Measurements from ENCODE around the gene CHERP.
A peak's percentile ranks its signal among the peaks of the same experiment; 100 is the strongest.

CHERP gene

GRCh38 chr19:16541526-16542044 lies 652 bp downstream of the CHERP start:
- peak in 1 of 2 donors; percentile 17 for DNase-seq

- DNase-seq = no peak
Measured at GRCh38 chr19:16540948-16541347, 1.3 kb downstream of the CHERP start.

- DNase-seq = no peak
Measured at GRCh38 chr19:16537111-16537510, 5.1 kb downstream of the CHERP start.

GRCh38 chr19:16536130-16536529 lies 6.1 kb downstream of the CHERP start:
- DNase-seq = no peak

- no peak for DNase-seq
Measured at GRCh38 chr19:16535381-16535780, 6.9 kb downstream of the CHERP start.

GRCh38 chr19:16532440-16533234 lies 9.6 kb downstream of the CHERP start:
- DNase-seq = no peak

GRCh38 chr19:16531380-16531669 lies 10.9 kb downstream of the CHERP start:
- no peak for DNase-seq

GRCh38 chr19:16530540-16531379 lies 11.5 kb downstream of the CHERP start:
- no peak for DNase-seq

GRCh38 chr19:16529466-16530144 lies 12.6 kb downstream of the CHERP start:
- DNase-seq = no peak

GRCh38 chr19:16527971-16528521 lies 14.2 kb downstream of the CHERP start:
- peak; percentile 30 to 51 for DNase-seq

GRCh38 chr19:16527334-16527935 lies 14.8 kb downstream of the CHERP start:
- no peak for DNase-seq

GRCh38 chr19:16525751-16526481 lies 16.3 kb downstream of the CHERP start:
- no peak for DNase-seq

- no peak for DNase-seq
Measured at GRCh38 chr19:16524991-16525734, 17.1 kb downstream of the CHERP start.

GRCh38 chr19:16522559-16523377 lies 19.5 kb downstream of the CHERP start:
- DNase-seq = no peak

- no peak for DNase-seq
Measured at GRCh38 chr19:16521715-16522289, 20.4 kb downstream of the CHERP start.

GRCh38 chr19:16520986-16521624 lies 21.1 kb downstream of the CHERP start:
- no peak for DNase-seq

GRCh38 chr19:16520074-16520973 lies 21.9 kb downstream of the CHERP start:
- no peak for DNase-seq

GRCh38 chr19:16519230-16519687 lies 23.0 kb downstream of the CHERP start:
- no peak for DNase-seq

All from stimulated activated CD4-positive, alpha-beta T cell treated with anti-CD3 and anti-CD28 coated beads, Interleukin-2, amount 100 ng/mL, for 24 hours (primary cell).